GM18505 (cell line): ENCODE results near the gene PTPRD.

ENCODE experiments used
- ATAC-seq: cut with Tn5 transposase; IDR thresholded peaks from one replicate; pipeline ENCODE4 v1.9.1; 2021; ENCODE audit not compliant: unreplicated experiment
- POLR2A ChIP-seq: IDR thresholded peaks from 4 replicates; pipeline ENCODE4 v1.6.1; 2011; ENCODE audit warnings: borderline replicate concordance; ENCODE audit not compliant: insufficient read depth, insufficient read length; ENCODE audit errors: extremely low read depth

Gene PTPRD

GRCh38 chr9:8728910-8729309 is 1883.9 kb downstream of the PTPRD start:
- no peak for ATAC-seq

GRCh38 chr9:8727191-8727590 is 1885.6 kb downstream of the PTPRD start:
- no peak for TF ChIP-seq POLR2A
- no peak for ATAC-seq

More at GRCh38 chr9:8728910-8729309, 1883.9 kb downstream of the PTPRD start:
- no peak for TF ChIP-seq POLR2A

- no peak for TF ChIP-seq POLR2A
- ATAC-seq: no peak
These were observed 1886.1 kb downstream of the PTPRD start for GRCh38 chr9:8726692-8727091.

GRCh38 chr9:8725635-8726034 is 1887.2 kb downstream of the PTPRD start:
- TF ChIP-seq POLR2A: no peak
- no peak for ATAC-seq

GRCh38 chr9:8724284-8725018 is 1888.4 kb downstream of the PTPRD start:
- no peak for TF ChIP-seq POLR2A
- ATAC-seq: no peak

- ATAC-seq: no peak
- no peak for TF ChIP-seq POLR2A
These were observed 1889.6 kb downstream of the PTPRD start for GRCh38 chr9:8723195-8723594.

- TF ChIP-seq POLR2A: no peak
- ATAC-seq: no peak
These were observed 1892.8 kb downstream of the PTPRD start for GRCh38 chr9:8719833-8720486.

- ATAC-seq: no peak
These were observed 1894.6 kb downstream of the PTPRD start for GRCh38 chr9:8718121-8718725.

GRCh38 chr9:8717146-8717545 is 1895.7 kb downstream of the PTPRD start:
- TF ChIP-seq POLR2A: no peak
- ATAC-seq: no peak

More at GRCh38 chr9:8718121-8718725, 1894.6 kb downstream of the PTPRD start:
- TF ChIP-seq POLR2A: no peak

- TF ChIP-seq POLR2A: no peak
- no peak for ATAC-seq
These were observed 1897.0 kb downstream of the PTPRD start for GRCh38 chr9:8715788-8716187.

GRCh38 chr9:8713811-8714165 is 1899.0 kb downstream of the PTPRD start:
- no peak for TF ChIP-seq POLR2A
- no peak for ATAC-seq

- no peak for TF ChIP-seq POLR2A
- no peak for ATAC-seq
These were observed 1899.5 kb downstream of the PTPRD start for GRCh38 chr9:8713149-8713810.

GRCh38 chr9:8709731-8710130 is 1903.1 kb downstream of the PTPRD start:
- no peak for ATAC-seq
- no peak for TF ChIP-seq POLR2A
